GM18861 (cell line): ENCODE measurements around the gene PRKCH.

Experiments
- ATAC-seq: cut with Tn5 transposase; IDR thresholded peaks from one replicate; pipeline ENCODE4 v1.9.1; 2021; ENCODE audit not compliant: unreplicated experiment

Gene PRKCH

GRCh38 chr14:61418746-61419145, 97.4 kb downstream of the PRKCH start:
- ATAC-seq: no peak

- no peak for ATAC-seq
Measured at GRCh38 chr14:61419201-61419600, 97.8 kb downstream of the PRKCH start.

- no peak for ATAC-seq
Measured at GRCh38 chr14:61420326-61420725, 98.9 kb downstream of the PRKCH start.

- no peak for ATAC-seq
Measured at GRCh38 chr14:61421212-61421923, 100.0 kb downstream of the PRKCH start.

GRCh38 chr14:61426048-61426447, 104.7 kb downstream of the PRKCH start:
- no peak for ATAC-seq

- ATAC-seq: no peak
Measured at GRCh38 chr14:61428261-61428660, 106.9 kb downstream of the PRKCH start.

GRCh38 chr14:61429316-61429715, 107.9 kb downstream of the PRKCH start:
- no peak for ATAC-seq

GRCh38 chr14:61430066-61430757, 108.8 kb downstream of the PRKCH start:
- ATAC-seq: no peak

- ATAC-seq: no peak
Measured at GRCh38 chr14:61433169-61433568, 111.8 kb downstream of the PRKCH start.

- ATAC-seq: no peak
Measured at GRCh38 chr14:61433828-61434227, 112.4 kb downstream of the PRKCH start.

- ATAC-seq: no peak
Measured at GRCh38 chr14:61434311-61434710, 112.9 kb downstream of the PRKCH start.

- ATAC-seq: no peak
Measured at GRCh38 chr14:61435563-61436337, 114.4 kb downstream of the PRKCH start.

GRCh38 chr14:61437381-61437780, 116.0 kb downstream of the PRKCH start:
- no peak for ATAC-seq

- ATAC-seq: no peak
Measured at GRCh38 chr14:61438036-61438435, 116.7 kb downstream of the PRKCH start.

- peak; percentile 40 for ATAC-seq
Measured at GRCh38 chr14:61438497-61438859, 117.1 kb downstream of the PRKCH start.

GRCh38 chr14:61438860-61439765, 117.7 kb downstream of the PRKCH start:
- ATAC-seq: no peak

- no peak for ATAC-seq
Measured at GRCh38 chr14:61439779-61440418, 118.5 kb downstream of the PRKCH start.

GRCh38 chr14:61443481-61443880, 122.1 kb downstream of the PRKCH start:
- ATAC-seq: no peak

- ATAC-seq: peak; percentile 76
Measured at GRCh38 chr14:61444215-61444768, 122.9 kb downstream of the PRKCH start.

- ATAC-seq: no peak
Measured at GRCh38 chr14:61451491-61451890, 130.1 kb downstream of the PRKCH start.
